Measurements from ENCODE around the gene CHD5. TPM values are rescaled to one million over a fixed set of nuclear protein-coding genes. Genes with fewer than 3 reads are reported as not detected.
"Not testable (repeated sequence)": the region's sequence is repeated elsewhere in the genome, so short reads cannot be mapped to it uniquely, and the experiment has no call there.

CHD5 gene
- total RNA-seq, 1 experiment from 2014 or later = 6.1 TPM

- TF ChIP-seq ATF3 (IDR thresholded peaks at IDR 0.05) (no peak), ZNF274 (IDR thresholded peaks at IDR 0.05; ENCODE audit: low read depth, low read length) (no peak)
Observed at GRCh38 chr1:6220236-6220635, 40.1 kb upstream of the CHD5 start (continued).

GRCh38 chr1:6219641-6220040 lies 39.5 kb upstream of the CHD5 start:
- RAD21 ChIA-PET (ENCODE audit: low non-redundant PET in 1 of 2, low total read pairs in 2 of 2, uncharacterized antibody in 2 of 2, unreplicated experiment in 2 of 2); BruUV-seq (replicated peaks); H3K27me3 ChIP-seq (ENCODE audit: insufficient read depth, low read length); DNase-seq (ENCODE audit: low read depth, low spot score); H3K9me2 ChIP-seq (ENCODE audit: insufficient read depth); H2AFZ ChIP-seq (ENCODE audit: low read depth, low read length, poor library complexity, severe bottlenecking); intact Hi-C loops (cut with micrococcal nuclease); H4K20me1 ChIP-seq (ENCODE audit: insufficient read depth); H3K9me3 ChIP-seq (ENCODE audit: control insufficient read depth in 1 of 2, insufficient read depth in 1 of 2, low read depth in 1 of 2, low read length in 2 of 2): not testable (repeated sequence)
- Histone ChIP-seq H3K27ac (ENCODE audit: low read depth, low read length) (peak overlapping the region; percentile 89), H3K4me1 (ENCODE audit: control insufficient read depth in 1 of 2, insufficient read depth in 2 of 2, low read length in 2 of 2) (peaks cover 60 to 68% of the 10 kb centered on the region in 2 experiments), H3K4me3 (replicated peaks in 1 of 2; ENCODE audit: low read depth in 1 of 2, low read length in 2 of 2) (peak overlapping the region in 1 of 2 experiments; percentile 34; a peak in 1 of 4 replicates), H3K79me2 (ENCODE audit: insufficient read depth, low read length) (peaks cover 23% of the 10 kb centered on the region; the same call in 1 of the 2 replicates), H3K4me2 (ENCODE audit: low read length) (peak overlapping the region; percentile 80), H3K36me3 (ENCODE audit: control insufficient read depth in 1 of 2, insufficient read depth in 2 of 2, low read length in 2 of 2) (peaks cover 4 to 35% of the 10 kb centered on the region in 2 experiments; a peak in 2 of 4 replicates), H3K9ac (ENCODE audit: low read length) (peak overlapping the region; percentile 67)
- ATAC-seq = peak; percentile 35
- POLR2A ChIA-PET = interaction anchor here (1.4 to 1.6 kb wide), 2 partner anchors 12 to 15 kb away, joined by 3 to 11 read pairs; no protein-coding TSS in a partner anchor
- CTCF ChIA-PET = interaction anchor here (6.5 kb wide), 1 partner anchor 14 kb away, joined by 44 read pairs; the partner anchor contains the start of gene RNF207

GRCh38 chr1:6218375-6219164 lies 38.4 kb upstream of the CHD5 start:
- H3K9me3 ChIP-seq (ENCODE audit: control insufficient read depth in 1 of 2, insufficient read depth in 1 of 2, low read depth in 1 of 2, low read length in 2 of 2) = no peaks in the 10 kb centered on the region
- intact Hi-C loops (cut with micrococcal nuclease) = no loop called here
- ChIA-PET POLR2A (interaction anchor here (1.9 kb wide), 1 partner anchor 12 kb away, joined by 4 read pairs; the partner anchor contains the start of gene RNF207), RAD21 (ENCODE audit: low non-redundant PET in 1 of 2, low total read pairs in 2 of 2, uncharacterized antibody in 2 of 2, unreplicated experiment in 2 of 2) (no interaction called here), CTCF (interaction anchor here (6.5 kb wide), 1 partner anchor 13 kb away, joined by 44 read pairs; the partner anchor contains the start of gene RNF207)
- H3K9me2 ChIP-seq (ENCODE audit: insufficient read depth) = no peaks in the 10 kb centered on the region
- no peak overlapping the region for H2AFZ ChIP-seq (ENCODE audit: low read depth, low read length, poor library complexity, severe bottlenecking)
- no peaks in the 10 kb centered on the region for H3K27me3 ChIP-seq (ENCODE audit: insufficient read depth, low read length)
- no peak overlapping the region; a peak in 1 of 4 replicates for H3K4me3 ChIP-seq (replicated peaks in 1 of 2; ENCODE audit: low read depth in 1 of 2, low read length in 2 of 2)
- ATAC-seq (no peak), DNase-seq (ENCODE audit: low read depth, low spot score) (no peak)
- peak overlapping the region; percentile 80 for H3K4me2 ChIP-seq (ENCODE audit: low read length)
- peaks cover 49 to 58% of the 10 kb centered on the region in 2 experiments for H3K4me1 ChIP-seq (ENCODE audit: control insufficient read depth in 1 of 2, insufficient read depth in 2 of 2, low read length in 2 of 2)
- H3K79me2 ChIP-seq (ENCODE audit: insufficient read depth, low read length) = peaks cover 12% of the 10 kb centered on the region; the same call in 1 of the 2 replicates
- peak overlapping the region; percentile 89 for H3K27ac ChIP-seq (ENCODE audit: low read depth, low read length)
- H4K20me1 ChIP-seq (ENCODE audit: insufficient read depth) = no peaks in the 10 kb centered on the region; the same call in 1 of the 2 replicates
- H3K9ac ChIP-seq (ENCODE audit: low read length) = peak overlapping the region; percentile 67; the same call in 1 of the 2 replicates
- BruUV-seq (replicated peaks) = no TSS peak
- peaks cover 2 to 27% of the 10 kb centered on the region in 2 experiments; a peak in 2 of 4 replicates for H3K36me3 ChIP-seq (ENCODE audit: control insufficient read depth in 1 of 2, insufficient read depth in 2 of 2, low read length in 2 of 2)
- TF ChIP-seq EZH2 (IDR thresholded peaks at IDR 0.05) (no peak), MAX (IDR thresholded peaks at IDR 0.05) (no peak), EZH2phosphoT487 (IDR thresholded peaks at IDR 0.05; ENCODE audit: borderline replicate concordance) (no peak), ELF1 (IDR thresholded peaks at IDR 0.05; ENCODE audit: borderline replicate concordance, low read depth) (no peak), RAD21 (IDR thresholded peaks at IDR 0.05; ENCODE audit: low read depth) (no peak), JUND (IDR thresholded peaks at IDR 0.05) (no peak), EGR1 (IDR thresholded peaks at IDR 0.05; ENCODE audit: low read depth) (no peak), FOSL1 (IDR thresholded peaks at IDR 0.05; ENCODE audit: low read depth) (no peak), CTCF (IDR thresholded peaks at IDR 0.05 in 2 of 3, conservative IDR thresholded peaks at IDR 0.05 in 1 of 3; ENCODE audit: borderline replicate concordance in 1 of 3, insufficient read depth in 1 of 3, low read depth in 2 of 3, low read length in 2 of 3) (no peak), CEBPB (IDR thresholded peaks at IDR 0.05; ENCODE audit: low read depth) (no peak), ATF3 (IDR thresholded peaks at IDR 0.05) (no peak), SIN3A (IDR thresholded peaks at IDR 0.05; ENCODE audit: low read depth) (no peak), YY1 (IDR thresholded peaks at IDR 0.05; ENCODE audit: extremely low read depth, insufficient replicate concordance, low read depth, low read length) (no peak), SP1 (IDR thresholded peaks at IDR 0.05; ENCODE audit: low read depth) (no peak), ZNF274 (IDR thresholded peaks at IDR 0.05; ENCODE audit: low read depth, low read length) (no peak)
